ENCODE data around the gene ZNF688.

Gene ZNF688

DNA sequence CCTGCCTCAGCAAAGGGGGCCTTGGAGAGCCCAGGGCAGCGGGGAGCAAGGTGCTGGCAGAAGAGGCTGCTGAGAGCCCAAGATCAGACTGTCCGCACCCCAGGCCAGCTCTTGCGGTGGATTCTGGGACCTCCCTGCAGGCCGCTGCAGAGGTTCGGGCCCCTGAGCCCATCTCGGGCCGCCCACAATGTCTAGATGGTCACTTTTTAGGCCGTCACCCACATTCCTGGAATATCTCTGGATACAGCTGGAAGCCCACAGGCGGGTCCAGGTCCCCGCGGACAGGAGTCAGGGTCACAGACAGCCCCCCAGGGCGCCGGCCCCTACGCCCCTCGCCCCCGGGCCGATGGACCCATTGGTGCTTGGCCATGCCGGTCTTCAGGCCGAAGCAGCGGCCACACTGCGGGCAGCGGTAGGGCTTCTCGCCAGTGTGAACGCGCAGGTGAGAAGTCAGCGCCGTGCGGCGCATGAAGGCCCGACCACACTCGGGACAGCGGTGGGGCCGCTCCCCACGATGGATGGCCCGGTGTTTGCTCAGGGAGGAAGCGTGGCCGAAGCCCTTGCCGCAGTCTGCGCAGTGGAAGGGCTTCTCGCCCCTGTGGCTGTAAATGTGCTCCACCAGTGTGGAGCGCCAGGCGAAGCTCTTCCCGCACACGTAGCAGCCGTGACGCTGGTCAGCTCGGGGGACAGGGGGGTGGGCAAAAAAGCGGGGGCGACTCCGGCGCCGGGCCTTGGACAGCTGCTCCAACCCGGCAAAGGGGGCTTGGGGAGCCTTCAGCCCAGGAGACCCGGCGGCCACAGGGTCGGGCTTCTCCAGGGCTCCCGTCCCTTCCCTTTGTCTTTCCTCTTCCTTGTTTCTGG lies 39.0 kb downstream of the ZNF688 start:
- no peak for DNase-seq (ENCODE audit: low read depth in 1 of 2, low spot score in 1 of 2)
- Histone ChIP-seq H3K27ac (replicated peaks) (no peak overlapping the region), H3K4me3 (replicated peaks; ENCODE audit: insufficient read depth, low read length) (no peak overlapping the region), H3K27me3 (ENCODE audit: insufficient read depth, poor library complexity, severe bottlenecking) (no peaks in the 10 kb centered on the region)
- TF ChIP-seq GABPA (IDR thresholded peaks at IDR 0.05; ENCODE audit: low read depth): no peak
- TF ChIP-seq, protein P1, sequence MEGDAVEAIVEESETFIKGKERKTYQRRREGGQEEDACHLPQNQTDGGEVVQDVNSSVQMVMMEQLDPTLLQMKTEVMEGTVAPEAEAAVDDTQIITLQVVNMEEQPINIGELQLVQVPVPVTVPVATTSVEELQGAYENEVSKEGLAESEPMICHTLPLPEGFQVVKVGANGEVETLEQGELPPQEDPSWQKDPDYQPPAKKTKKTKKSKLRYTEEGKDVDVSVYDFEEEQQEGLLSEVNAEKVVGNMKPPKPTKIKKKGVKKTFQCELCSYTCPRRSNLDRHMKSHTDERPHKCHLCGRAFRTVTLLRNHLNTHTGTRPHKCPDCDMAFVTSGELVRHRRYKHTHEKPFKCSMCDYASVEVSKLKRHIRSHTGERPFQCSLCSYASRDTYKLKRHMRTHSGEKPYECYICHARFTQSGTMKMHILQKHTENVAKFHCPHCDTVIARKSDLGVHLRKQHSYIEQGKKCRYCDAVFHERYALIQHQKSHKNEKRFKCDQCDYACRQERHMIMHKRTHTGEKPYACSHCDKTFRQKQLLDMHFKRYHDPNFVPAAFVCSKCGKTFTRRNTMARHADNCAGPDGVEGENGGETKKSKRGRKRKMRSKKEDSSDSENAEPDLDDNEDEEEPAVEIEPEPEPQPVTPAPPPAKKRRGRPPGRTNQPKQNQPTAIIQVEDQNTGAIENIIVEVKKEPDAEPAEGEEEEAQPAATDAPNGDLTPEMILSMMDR (IDR thresholded peaks at IDR 0.05; ENCODE audit: insufficient read depth, low read length): no peak

DNA sequence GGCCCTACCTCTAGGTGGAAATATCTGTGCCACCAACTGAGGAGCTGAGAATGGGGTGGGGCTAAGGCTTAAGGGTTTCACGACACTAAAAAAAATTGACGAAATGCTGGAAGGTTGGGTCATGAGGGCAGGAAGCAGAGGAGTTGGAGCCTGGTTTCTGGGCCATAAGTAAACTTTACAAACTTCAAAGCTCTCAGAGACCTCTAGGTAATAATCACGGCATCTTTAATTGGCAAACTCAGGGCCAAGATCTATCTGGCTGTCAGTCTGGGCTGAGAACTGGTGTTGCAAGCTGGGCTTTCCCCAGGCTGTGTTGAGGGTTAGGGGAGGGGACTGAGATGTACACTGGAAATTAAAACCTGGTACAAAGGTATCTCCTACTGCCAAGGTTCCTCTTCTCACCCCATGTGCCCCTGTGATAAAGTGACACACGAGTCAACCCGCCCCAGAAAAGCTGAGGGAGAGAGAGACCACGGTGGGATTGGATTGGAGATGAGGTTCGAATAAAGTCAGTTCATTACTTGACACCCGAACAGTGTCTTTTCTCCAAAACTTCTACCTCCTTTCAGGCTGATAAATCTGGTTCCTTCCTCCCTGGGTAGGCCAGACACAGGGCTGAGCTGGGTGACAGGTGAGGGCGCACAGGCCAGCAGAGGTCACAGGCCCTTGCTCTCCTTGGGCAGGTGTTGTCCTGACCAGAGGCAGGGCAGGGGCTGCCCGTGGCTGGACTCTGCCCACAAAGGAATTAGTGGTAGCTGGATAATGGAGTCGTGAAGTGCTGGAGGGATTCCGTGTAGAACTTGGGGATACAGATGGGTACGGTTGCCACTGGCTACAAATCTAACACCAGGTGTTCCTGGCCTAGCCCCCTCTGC lies 41.1 kb downstream of the ZNF688 start:
- TF ChIP-seq, protein P2, sequence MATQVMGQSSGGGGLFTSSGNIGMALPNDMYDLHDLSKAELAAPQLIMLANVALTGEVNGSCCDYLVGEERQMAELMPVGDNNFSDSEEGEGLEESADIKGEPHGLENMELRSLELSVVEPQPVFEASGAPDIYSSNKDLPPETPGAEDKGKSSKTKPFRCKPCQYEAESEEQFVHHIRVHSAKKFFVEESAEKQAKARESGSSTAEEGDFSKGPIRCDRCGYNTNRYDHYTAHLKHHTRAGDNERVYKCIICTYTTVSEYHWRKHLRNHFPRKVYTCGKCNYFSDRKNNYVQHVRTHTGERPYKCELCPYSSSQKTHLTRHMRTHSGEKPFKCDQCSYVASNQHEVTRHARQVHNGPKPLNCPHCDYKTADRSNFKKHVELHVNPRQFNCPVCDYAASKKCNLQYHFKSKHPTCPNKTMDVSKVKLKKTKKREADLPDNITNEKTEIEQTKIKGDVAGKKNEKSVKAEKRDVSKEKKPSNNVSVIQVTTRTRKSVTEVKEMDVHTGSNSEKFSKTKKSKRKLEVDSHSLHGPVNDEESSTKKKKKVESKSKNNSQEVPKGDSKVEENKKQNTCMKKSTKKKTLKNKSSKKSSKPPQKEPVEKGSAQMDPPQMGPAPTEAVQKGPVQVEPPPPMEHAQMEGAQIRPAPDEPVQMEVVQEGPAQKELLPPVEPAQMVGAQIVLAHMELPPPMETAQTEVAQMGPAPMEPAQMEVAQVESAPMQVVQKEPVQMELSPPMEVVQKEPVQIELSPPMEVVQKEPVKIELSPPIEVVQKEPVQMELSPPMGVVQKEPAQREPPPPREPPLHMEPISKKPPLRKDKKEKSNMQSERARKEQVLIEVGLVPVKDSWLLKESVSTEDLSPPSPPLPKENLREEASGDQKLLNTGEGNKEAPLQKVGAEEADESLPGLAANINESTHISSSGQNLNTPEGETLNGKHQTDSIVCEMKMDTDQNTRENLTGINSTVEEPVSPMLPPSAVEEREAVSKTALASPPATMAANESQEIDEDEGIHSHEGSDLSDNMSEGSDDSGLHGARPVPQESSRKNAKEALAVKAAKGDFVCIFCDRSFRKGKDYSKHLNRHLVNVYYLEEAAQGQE (IDR thresholded peaks at IDR 0.05; ENCODE audit: insufficient replicate concordance, low read depth): no peak
- TF ChIP-seq GABPA (IDR thresholded peaks at IDR 0.05; ENCODE audit: low read depth) (no peak), SPI1 (IDR thresholded peaks at IDR 0.05; ENCODE audit: borderline replicate concordance, low read depth) (no peak), POLR2AphosphoS5 (IDR thresholded peaks at IDR 0.05; ENCODE audit: low read depth) (no peak)
- TF ChIP-seq, protein P1 (IDR thresholded peaks at IDR 0.05; ENCODE audit: insufficient read depth, low read length): no peak
- Histone ChIP-seq H3K27ac (replicated peaks) (no peak overlapping the region), H3K27me3 (ENCODE audit: insufficient read depth, poor library complexity, severe bottlenecking) (no peaks in the 10 kb centered on the region)

DNA sequence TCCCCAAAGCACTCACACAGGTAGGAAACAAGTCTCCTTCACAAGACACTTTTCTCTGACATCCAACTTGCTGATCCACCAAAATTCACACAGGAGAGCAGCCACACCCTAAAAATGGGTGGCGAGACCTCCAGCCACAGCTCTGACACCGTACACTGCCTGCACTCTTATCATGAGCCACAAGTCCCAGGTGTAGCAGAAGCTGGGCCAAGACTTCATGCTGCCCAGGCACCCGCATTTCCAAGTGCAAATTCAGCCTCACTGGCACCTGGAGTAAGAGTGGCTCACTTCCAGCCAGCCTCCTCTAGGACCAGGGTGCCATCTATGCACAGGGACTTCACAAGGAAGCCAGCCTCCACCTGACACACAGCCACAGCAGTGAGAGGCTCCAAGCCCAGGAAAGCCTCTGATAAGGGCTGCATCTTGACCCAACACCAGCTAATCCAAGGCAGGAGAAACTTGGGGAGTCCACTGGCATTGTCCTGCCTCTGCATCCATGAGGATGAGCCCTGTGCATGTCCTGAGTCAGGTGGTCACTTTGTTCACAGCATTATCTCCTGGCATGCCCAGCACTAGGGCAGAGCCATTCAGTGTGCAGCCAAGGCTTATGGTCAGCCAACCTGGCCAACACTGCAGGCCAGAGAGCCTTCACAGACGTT lies 42.6 kb downstream of the ZNF688 start:
- TF ChIP-seq, protein P1 (IDR thresholded peaks at IDR 0.05; ENCODE audit: insufficient read depth, low read length): no peak
- peak; percentile 50; the same call in 1 of the 2 replicates for TF ChIP-seq POLR2AphosphoS5 (IDR thresholded peaks at IDR 0.05; ENCODE audit: low read depth)
- H3K27ac ChIP-seq (replicated peaks): peak overlapping the region; percentile 100; the same call in 1 of the 2 replicates
- H3K4me3 ChIP-seq (replicated peaks; ENCODE audit: insufficient read depth, low read length): no peak overlapping the region
- H3K27me3 ChIP-seq (ENCODE audit: insufficient read depth, poor library complexity, severe bottlenecking): no peaks in the 10 kb centered on the region
- DNase-seq (ENCODE audit: low read depth in 1 of 2, low spot score in 1 of 2): no peak

More for the DNA sequence above, 41.1 kb downstream of the ZNF688 start:
- no peak overlapping the region for H3K4me3 ChIP-seq (replicated peaks; ENCODE audit: insufficient read depth, low read length)
- no peak for DNase-seq (ENCODE audit: low read depth in 1 of 2, low spot score in 1 of 2)

DNA sequence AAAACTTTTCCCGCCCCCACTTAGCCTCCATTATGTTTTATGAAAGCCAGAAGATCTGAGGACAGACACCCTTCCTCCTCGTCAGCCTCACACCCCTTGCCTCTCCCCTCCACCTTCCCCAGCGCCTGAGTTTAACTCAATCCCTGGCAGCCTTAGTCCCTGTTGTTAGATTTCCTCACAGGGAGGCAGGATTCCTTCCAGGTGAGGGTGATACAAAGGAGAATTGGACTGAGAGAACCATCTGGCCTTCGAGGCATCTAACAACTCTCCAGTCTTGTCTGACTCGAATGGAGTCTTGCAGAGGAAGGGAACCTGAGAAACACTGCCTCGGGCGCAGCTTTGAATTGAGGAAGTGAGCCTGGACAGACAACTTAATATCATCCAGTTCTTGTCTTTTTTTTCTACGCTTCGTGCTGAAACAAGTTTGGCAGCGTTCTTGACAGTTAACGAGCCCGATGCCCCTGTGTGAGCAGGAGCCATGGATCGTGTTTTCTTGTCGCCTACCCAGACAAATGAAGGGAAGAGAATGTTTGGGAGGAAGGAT lies 43.8 kb downstream of the ZNF688 start:
- no peaks in the 10 kb centered on the region for H3K27me3 ChIP-seq (ENCODE audit: insufficient read depth, poor library complexity, severe bottlenecking)
- TF ChIP-seq, protein P2 (IDR thresholded peaks at IDR 0.05; ENCODE audit: insufficient replicate concordance, low read depth): no peak
- TF ChIP-seq, protein P1 (IDR thresholded peaks at IDR 0.05; ENCODE audit: insufficient read depth, low read length): no peak
- TF ChIP-seq GABPA (IDR thresholded peaks at IDR 0.05; ENCODE audit: low read depth): no peak
- peak; percentile 99 for TF ChIP-seq SPI1 (IDR thresholded peaks at IDR 0.05; ENCODE audit: borderline replicate concordance, low read depth)
- peak in 1 of 2 experiments; percentile 85 for DNase-seq (ENCODE audit: low read depth in 1 of 2, low spot score in 1 of 2)

More for the DNA sequence above, 43.8 kb downstream of the ZNF688 start:
- Histone ChIP-seq H3K27ac (replicated peaks) (peak overlapping the region; percentile 100), H3K4me3 (replicated peaks; ENCODE audit: insufficient read depth, low read length) (peak overlapping the region; percentile 16)
